GM19239 (cell line): ENCODE measurements around the gene GNA14.
"Not testable (repeated sequence)": the region's sequence is repeated elsewhere in the genome, so short reads cannot be mapped to it uniquely, and the experiment has no call there.

Source experiments
- DNase-seq: peaks from one replicate; pipeline ENCODE4 v3.0.0; 2011; ENCODE audit warnings: low spot score; ENCODE audit not compliant: insufficient read length
- FAIRE-seq: peaks from 2 replicates; lab custom pipeline; 2011; peaks lifted over from hg19 to GRCh38; lab: Jason Lieb, UNC

The GNA14 gene

GRCh38 chr9:77593528-77593927, 54.6 kb downstream of the GNA14 start:
- DNase-seq (no peak), FAIRE-seq (no peak)

GRCh38 chr9:77592476-77592875, 55.6 kb downstream of the GNA14 start:
- no peak for FAIRE-seq
- DNase-seq: no peak

DNA sequence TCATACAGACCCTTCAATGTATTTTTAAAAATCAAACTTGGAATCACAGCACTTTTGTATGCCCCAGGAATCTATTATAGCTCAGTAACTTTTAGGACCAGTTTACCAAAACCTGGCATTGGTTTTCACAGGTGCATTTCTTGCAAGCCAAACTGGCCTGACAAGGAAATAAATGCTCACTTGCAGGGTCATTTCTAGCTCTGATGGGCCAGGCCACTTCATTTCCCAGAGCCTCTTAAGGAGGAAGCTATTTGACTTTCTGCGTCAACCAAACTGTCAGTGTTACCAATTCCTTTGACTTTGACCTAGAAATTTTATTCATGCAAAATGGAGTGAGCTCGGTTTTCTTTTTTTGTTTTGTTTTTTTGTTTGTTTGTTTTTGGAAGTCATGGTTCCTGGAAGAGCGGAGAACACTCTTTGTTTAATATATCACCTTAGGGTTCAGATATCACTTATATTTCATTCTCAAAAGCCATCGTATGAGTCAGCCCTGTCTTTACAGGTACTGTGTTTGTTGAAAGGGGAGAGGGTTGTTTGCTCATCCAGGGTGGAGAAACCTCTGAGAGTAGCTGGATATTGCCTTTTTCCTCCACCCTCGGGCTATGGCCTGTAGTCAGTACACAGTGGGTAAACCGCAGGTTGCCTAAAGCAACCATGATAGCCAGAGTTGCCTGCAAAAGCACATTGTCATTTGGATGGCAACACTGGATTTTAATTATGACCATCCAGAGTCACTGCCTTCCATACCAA, 58.9 kb downstream of the GNA14 start:
- DNase-seq: no peak
- no peak for FAIRE-seq

GRCh38 chr9:77588271-77588937, 59.7 kb downstream of the GNA14 start:
- no peak for FAIRE-seq
- no peak for DNase-seq

DNA sequence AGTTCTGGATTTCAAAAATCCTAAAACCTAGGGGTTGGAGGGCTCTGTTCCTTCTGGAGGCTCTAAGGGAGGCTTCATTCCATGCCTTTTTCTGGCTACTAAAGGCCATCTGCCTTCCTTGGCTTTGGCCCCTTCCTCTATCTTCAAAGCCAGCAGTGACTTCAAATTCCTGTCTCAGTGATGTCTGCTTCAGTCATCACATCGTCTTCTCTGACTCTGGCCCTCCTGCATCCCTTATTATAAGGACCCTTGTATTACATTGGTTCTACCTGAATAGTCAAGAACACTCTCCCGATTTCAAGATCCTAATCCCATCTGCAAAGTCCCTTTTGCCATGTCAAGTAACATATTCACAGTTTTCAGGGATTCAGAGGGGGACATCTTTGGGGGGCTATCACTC, 60.3 kb downstream of the GNA14 start:
- no peak for DNase-seq
- no peak for FAIRE-seq

- DNase-seq (no peak), FAIRE-seq (no peak)
These were observed 61.1 kb downstream of the GNA14 start for GRCh38 chr9:77587042-77587441.

- DNase-seq (no peak), FAIRE-seq (no peak)
These were observed 61.5 kb downstream of the GNA14 start for GRCh38 chr9:77586591-77586990.

DNA sequence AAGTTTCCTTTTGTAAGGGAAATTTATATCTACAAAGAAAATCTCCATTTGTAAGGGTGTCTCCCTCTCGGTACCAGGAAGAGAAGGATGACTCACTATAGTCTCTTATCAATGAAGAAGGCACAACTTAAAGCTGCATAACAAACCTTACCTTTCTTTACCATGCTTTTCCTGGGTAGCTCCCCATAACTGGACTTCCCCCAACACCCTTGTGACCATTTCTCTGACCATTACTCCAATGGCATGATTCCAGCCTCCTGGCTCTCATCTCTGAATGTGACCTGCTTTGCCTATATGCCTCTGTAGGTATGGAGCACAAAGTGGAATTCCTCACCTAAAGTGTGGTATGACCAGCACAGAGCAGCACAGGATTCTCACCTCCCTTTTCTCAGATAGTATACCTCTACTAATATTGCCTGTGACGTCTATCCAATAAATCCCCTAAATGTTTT, 62.8 kb downstream of the GNA14 start:
- no peak for FAIRE-seq

GRCh38 chr9:77584927-77585326, 63.2 kb downstream of the GNA14 start:
- not testable (repeated sequence) for FAIRE-seq, DNase-seq

More for the DNA sequence above, 62.8 kb downstream of the GNA14 start:
- DNase-seq: no peak

GRCh38 chr9:77582961-77583576, 65.1 kb downstream of the GNA14 start:
- DNase-seq (no peak), FAIRE-seq (no peak)

- FAIRE-seq: no peak
- DNase-seq: no peak
These were observed 65.6 kb downstream of the GNA14 start for GRCh38 chr9:77582525-77582924.

- DNase-seq (no peak), FAIRE-seq (no peak)
These were observed 72.3 kb downstream of the GNA14 start for GRCh38 chr9:77575785-77576184.

DNA sequence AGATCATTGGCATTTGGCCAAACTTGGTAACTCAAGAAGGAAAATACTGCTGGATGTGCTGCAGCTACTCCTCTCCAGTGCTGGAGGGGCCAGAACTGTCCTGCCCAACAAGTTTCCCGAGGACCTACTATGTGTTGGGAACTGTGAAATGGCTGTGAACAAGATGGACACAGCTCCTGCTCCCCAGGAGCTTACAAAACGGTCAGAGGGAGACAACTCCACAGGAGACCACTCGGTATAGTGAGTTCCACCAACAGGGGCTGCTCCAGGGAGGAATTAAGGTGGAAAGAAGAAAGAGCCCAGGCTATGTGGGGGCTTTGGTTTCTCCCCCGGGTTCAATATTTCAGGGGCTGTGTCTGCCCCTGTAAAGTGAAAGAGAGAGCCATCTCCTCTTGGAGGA, 78.8 kb downstream of the GNA14 start:
- DNase-seq: no peak
- FAIRE-seq: no peak

DNA sequence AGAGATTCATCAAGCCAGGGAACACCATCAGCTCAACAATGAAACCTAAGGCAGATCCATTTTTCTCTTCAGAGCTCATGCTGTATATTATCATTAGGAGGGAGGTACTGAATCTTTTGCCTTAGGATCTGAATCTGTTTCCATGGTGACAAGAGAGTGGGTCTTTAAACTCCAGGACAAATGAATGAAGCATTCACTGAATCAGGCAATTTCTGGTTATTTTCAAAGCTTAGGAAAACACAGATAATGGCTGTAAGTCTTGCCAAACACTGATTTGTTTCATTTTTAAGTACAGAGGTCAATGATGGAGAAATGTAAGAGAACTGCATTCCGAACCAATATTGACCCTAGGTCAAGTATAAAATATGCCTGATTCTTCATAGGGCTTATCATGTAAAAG, 84.9 kb downstream of the GNA14 start:
- DNase-seq: no peak

GRCh38 chr9:77562019-77562748, 85.9 kb downstream of the GNA14 start:
- DNase-seq (no peak), FAIRE-seq (no peak)

More for the DNA sequence above, 84.9 kb downstream of the GNA14 start:
- no peak for FAIRE-seq

GRCh38 chr9:77561331-77562018, 86.6 kb downstream of the GNA14 start:
- DNase-seq: no peak
- no peak for FAIRE-seq

DNA sequence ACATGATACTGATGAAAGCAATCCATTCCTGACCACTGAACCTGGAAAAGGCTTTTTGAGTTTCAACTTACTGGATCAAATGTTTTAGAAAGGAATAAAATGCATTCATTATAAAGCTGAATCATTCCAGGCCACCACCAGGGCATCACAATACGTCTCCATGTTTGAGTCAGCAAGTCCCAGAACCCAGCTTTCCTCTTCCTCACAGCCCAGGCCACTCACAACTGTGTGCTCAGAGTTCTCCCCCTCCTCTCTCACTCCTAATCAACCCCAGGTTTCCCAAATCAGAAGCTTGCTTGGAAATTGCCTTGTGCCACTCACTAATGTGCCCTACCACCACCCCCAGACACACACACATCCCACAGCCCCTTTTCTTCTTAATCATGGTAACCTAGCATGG, 91.7 kb downstream of the GNA14 start:
- DNase-seq: no peak
- no peak for FAIRE-seq

- FAIRE-seq (no peak), DNase-seq (no peak)
These were observed 93.5 kb downstream of the GNA14 start for GRCh38 chr9:77554586-77555105.

- DNase-seq: no peak
- no peak for FAIRE-seq
These were observed 100.9 kb downstream of the GNA14 start for GRCh38 chr9:77547106-77547730.
